Neural progenitor cell (in vitro differentiated cells): ENCODE data around the gene TRPM6. TPM values are rescaled to one million over a fixed set of nuclear protein-coding genes. Genes with fewer than 3 reads are reported as not detected.
A peak's percentile ranks its signal among the peaks of the same experiment; 100 is the strongest.
"Not testable (repeated sequence)": the region's sequence is repeated elsewhere in the genome, so short reads cannot be mapped to it uniquely, and the experiment has no call there.

Experiments used
- DNase-seq: peaks from one replicate; pipeline ENCODE4 v3.0.0-alpha.2; 2016; ENCODE audit warnings: low spot score
- H2AFZ ChIP-seq: fragments of 200-600 bp; sonication (generic); replicated peaks from 2 replicates; pipeline ENCODE4 v1.6.1; 2016; ENCODE audit warnings: antibody characterized with exemption
- H3F3A ChIP-seq: fragments of 200-600 bp; sonication (generic); 2 replicates; pipeline ENCODE4 v1.6.1; 2016; ENCODE audit warnings: antibody characterized with exemption, low read depth
- H3K27ac ChIP-seq: fragments of 200-600 bp; sonication (generic); 2 replicates; pipeline ENCODE4 v1.5.1; 2016; ENCODE audit warnings: mild to moderate bottlenecking
- H3K27me3 ChIP-seq: fragments of 200-600 bp; sonication (generic); 2 replicates; pipeline ENCODE4 v1.6.1; 2016; ENCODE audit warnings: mild to moderate bottlenecking, moderate library complexity
- H3K36me3 ChIP-seq: fragments of 200-600 bp; sonication (generic); 2 replicates; pipeline ENCODE4 v1.5.1; 2016
- H3K4me1 ChIP-seq: fragments of 200-600 bp; sonication (generic); 2 replicates; pipeline ENCODE4 v1.6.1; 2016; ENCODE audit warnings: mixed run types
- H3K4me2 ChIP-seq: fragments of 200-600 bp; sonication (generic); 2 replicates; pipeline ENCODE4 v1.6.1; 2016
- H3K4me3 ChIP-seq: fragments of 200-600 bp; sonication (generic); 2 replicates; pipeline ENCODE4 v1.5.1; 2016
- H3K79me2 ChIP-seq: fragments of 200-600 bp; sonication (generic); 2 replicates; pipeline ENCODE4 v1.6.1; 2016; ENCODE audit warnings: low read depth
- H3K9ac ChIP-seq: fragments of 200-600 bp; sonication (generic); 2 replicates; pipeline ENCODE4 v1.6.1; 2016
- H3K9me3 ChIP-seq: fragments of 200-600 bp; sonication (generic); 2 replicates; pipeline ENCODE4 v1.5.1; 2016; ENCODE audit warnings: low read depth
- H4K20me1 ChIP-seq: fragments of 200-600 bp; sonication (generic); 2 replicates; pipeline ENCODE4 v1.6.1; 2016; ENCODE audit warnings: low read depth
- H3K27ac Mint-ChIP-seq: 3 replicates; pipeline ENCODE4 v1.8.0; 2021; ENCODE audit warnings: mixed read lengths
- H3K27me3 Mint-ChIP-seq: 2 replicates; pipeline ENCODE4 v1.8.0; 2022; ENCODE audit warnings: low read depth, mild to moderate bottlenecking, inconsistent platforms, moderate library complexity, mixed read lengths; ENCODE audit not compliant: insufficient read depth
- H3K36me3 Mint-ChIP-seq: 3 replicates; pipeline ENCODE4 v1.8.0; 2021; ENCODE audit warnings: mixed read lengths
- H3K4me1 Mint-ChIP-seq: 3 replicates; pipeline ENCODE4 v1.8.0; 2021; ENCODE audit warnings: mixed read lengths
- H3K4me3 Mint-ChIP-seq: 3 replicates; pipeline ENCODE4 v1.8.0; 2021; ENCODE audit warnings: mild to moderate bottlenecking, moderate library complexity, mixed read lengths
- H3K9me3 Mint-ChIP-seq: 3 replicates; pipeline ENCODE4 v1.8.0; 2020; ENCODE audit warnings: mixed read lengths
- EZH2 ChIP-seq: fragments of 200-600 bp; sonication (generic); IDR thresholded peaks from 2 replicates; pipeline ENCODE4 v1.6.1; 2017; ENCODE audit warnings: antibody characterized with exemption, mild to moderate bottlenecking, moderate library complexity
- EZH2phosphoT487 ChIP-seq: fragments of 200-600 bp; sonication (generic); IDR thresholded peaks from 2 replicates; pipeline ENCODE4 v1.6.1; 2017; ENCODE audit warnings: antibody characterized with exemption
- total RNA-seq: library from RNA; depleted of rRNA; stranded (reverse); fragments of >200 nt; gene quantifications from 2 replicates; pipeline ENCODE4 v1.2.3, GENCODE V29; 2015; ENCODE audit warnings: low replicate concordance
- TF ChIP-seq, protein P1 (sequence below): fragments of 200-600 bp; sonication (generic); IDR thresholded peaks from 2 replicates; pipeline ENCODE4 v1.5.1; 2017; ENCODE audit warnings: antibody characterized with exemption, mild to moderate bottlenecking

TRPM6 gene
- total RNA-seq, 1 donor from 2014 or later: not detected

DNA sequence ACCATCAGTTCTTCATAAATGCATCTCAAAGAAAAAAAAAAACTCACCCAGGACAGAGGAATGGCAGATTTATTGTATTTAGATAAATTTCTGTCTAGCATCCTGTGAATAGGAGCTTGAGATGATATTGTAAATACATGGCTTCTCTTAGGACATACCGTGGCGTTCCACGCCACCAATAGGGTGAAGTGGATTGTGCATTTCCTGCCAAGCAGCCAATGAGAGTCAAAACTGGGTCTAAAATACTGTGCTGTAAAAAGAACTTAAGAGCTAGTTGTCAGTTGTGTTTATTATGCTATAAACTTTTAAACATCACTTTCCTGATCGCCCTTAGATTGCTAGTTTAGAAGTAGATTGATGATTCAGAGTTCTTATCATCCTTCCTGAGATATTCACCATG lies 20.9 kb upstream of the TRPM6 start:
- no peak overlapping the region for H3K4me3 Mint-ChIP-seq
- Histone ChIP-seq H3K9ac (no peak overlapping the region), H4K20me1 (no peaks in the 10 kb centered on the region), H3F3A (no peaks in the 10 kb centered on the region), H3K9me3 (no peaks in the 10 kb centered on the region), H3K79me2 (no peaks in the 10 kb centered on the region), H3K36me3 (no peaks in the 10 kb centered on the region), H3K4me3 (no peak overlapping the region), H3K4me2 (no peak overlapping the region), H3K27ac (no peak overlapping the region), H3K27me3 (no peaks in the 10 kb centered on the region), H2AFZ (no peak overlapping the region), H3K4me1 (no peaks in the 10 kb centered on the region)
- no peaks in the 10 kb centered on the region for H3K36me3 Mint-ChIP-seq
- no peaks in the 10 kb centered on the region for H3K4me1 Mint-ChIP-seq
- H3K27me3 Mint-ChIP-seq: peaks cover 2% of the 10 kb centered on the region
- DNase-seq: no peak
- H3K9me3 Mint-ChIP-seq: no peaks in the 10 kb centered on the region
- H3K27ac Mint-ChIP-seq: no peak overlapping the region
- TF ChIP-seq EZH2phosphoT487 (no peak), EZH2 (no peak)
- TF ChIP-seq, protein P1, sequence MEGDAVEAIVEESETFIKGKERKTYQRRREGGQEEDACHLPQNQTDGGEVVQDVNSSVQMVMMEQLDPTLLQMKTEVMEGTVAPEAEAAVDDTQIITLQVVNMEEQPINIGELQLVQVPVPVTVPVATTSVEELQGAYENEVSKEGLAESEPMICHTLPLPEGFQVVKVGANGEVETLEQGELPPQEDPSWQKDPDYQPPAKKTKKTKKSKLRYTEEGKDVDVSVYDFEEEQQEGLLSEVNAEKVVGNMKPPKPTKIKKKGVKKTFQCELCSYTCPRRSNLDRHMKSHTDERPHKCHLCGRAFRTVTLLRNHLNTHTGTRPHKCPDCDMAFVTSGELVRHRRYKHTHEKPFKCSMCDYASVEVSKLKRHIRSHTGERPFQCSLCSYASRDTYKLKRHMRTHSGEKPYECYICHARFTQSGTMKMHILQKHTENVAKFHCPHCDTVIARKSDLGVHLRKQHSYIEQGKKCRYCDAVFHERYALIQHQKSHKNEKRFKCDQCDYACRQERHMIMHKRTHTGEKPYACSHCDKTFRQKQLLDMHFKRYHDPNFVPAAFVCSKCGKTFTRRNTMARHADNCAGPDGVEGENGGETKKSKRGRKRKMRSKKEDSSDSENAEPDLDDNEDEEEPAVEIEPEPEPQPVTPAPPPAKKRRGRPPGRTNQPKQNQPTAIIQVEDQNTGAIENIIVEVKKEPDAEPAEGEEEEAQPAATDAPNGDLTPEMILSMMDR: no peak

DNA sequence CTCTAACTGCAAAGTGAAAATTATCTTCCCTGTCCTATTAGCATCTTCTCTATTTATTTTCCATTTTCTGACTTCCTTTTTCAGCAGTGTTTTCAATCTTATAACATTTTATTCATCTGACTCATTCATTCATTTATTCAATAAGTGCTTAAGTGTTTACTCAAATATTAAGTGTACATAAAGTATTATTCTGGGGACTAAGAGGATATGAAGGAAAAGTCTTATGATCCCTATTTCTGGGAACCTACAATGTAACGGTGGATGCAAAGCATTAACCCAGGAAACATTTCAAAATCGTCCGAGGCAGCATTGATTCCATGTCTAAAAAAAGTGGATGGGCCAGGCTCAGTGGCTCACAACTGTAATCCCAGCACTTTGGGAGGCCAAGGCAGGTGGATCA lies 19.4 kb upstream of the TRPM6 start:
- H4K20me1 ChIP-seq: no peaks in the 10 kb centered on the region
- Mint-ChIP-seq H3K36me3 (no peaks in the 10 kb centered on the region), H3K9me3 (no peaks in the 10 kb centered on the region), H3K4me3 (no peak overlapping the region), H3K27me3 (peaks cover 3% of the 10 kb centered on the region), H3K4me1 (no peaks in the 10 kb centered on the region), H3K27ac (no peak overlapping the region)
- no peaks in the 10 kb centered on the region for H3K4me1 ChIP-seq
- H3K27ac ChIP-seq: no peak overlapping the region
- no peaks in the 10 kb centered on the region for H3K36me3 ChIP-seq
- H2AFZ ChIP-seq: no peak overlapping the region
- H3F3A ChIP-seq: no peaks in the 10 kb centered on the region
- DNase-seq: no peak
- no peak overlapping the region for H3K4me2 ChIP-seq
- TF ChIP-seq EZH2phosphoT487 (no peak), EZH2 (no peak)
- TF ChIP-seq, protein P1: no peak
- no peak overlapping the region for H3K4me3 ChIP-seq
- H3K27me3 ChIP-seq: no peaks in the 10 kb centered on the region
- H3K79me2 ChIP-seq: no peaks in the 10 kb centered on the region
- H3K9me3 ChIP-seq: no peaks in the 10 kb centered on the region
- no peak overlapping the region for H3K9ac ChIP-seq

DNA sequence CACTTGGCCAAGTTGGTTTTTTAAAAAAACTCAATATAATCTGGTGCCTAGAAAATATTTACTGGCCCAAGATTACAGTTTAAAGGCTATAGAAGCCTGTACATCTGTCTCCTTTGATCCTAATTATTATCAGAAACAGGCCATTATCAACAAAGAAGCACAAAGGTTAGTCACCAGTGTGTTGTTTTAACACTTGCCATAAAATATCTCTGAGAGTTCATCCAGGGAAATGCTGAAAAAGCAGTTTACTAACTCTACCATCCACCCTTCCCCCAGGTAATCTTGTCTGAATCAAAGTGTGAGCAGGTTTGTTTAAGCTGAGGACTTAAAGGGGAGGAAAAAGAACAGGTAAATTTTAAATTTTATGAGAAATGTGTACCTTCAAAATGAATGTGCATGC lies 13.3 kb upstream of the TRPM6 start:
- Histone ChIP-seq H3F3A (no peaks in the 10 kb centered on the region), H3K4me2 (no peak overlapping the region), H2AFZ (no peak overlapping the region), H3K4me1 (no peaks in the 10 kb centered on the region), H3K27me3 (no peaks in the 10 kb centered on the region), H3K9ac (no peak overlapping the region), H3K79me2 (no peaks in the 10 kb centered on the region), H3K9me3 (no peaks in the 10 kb centered on the region), H3K36me3 (no peaks in the 10 kb centered on the region), H4K20me1 (no peaks in the 10 kb centered on the region), H3K4me3 (no peak overlapping the region), H3K27ac (no peak overlapping the region)
- H3K9me3 Mint-ChIP-seq: no peaks in the 10 kb centered on the region
- H3K27me3 Mint-ChIP-seq: peaks cover 2% of the 10 kb centered on the region
- no peaks in the 10 kb centered on the region for H3K36me3 Mint-ChIP-seq
- no peak overlapping the region for H3K4me3 Mint-ChIP-seq
- DNase-seq: no peak
- no peaks in the 10 kb centered on the region for H3K4me1 Mint-ChIP-seq
- H3K27ac Mint-ChIP-seq: no peak overlapping the region
- TF ChIP-seq EZH2 (no peak), EZH2phosphoT487 (no peak)
- TF ChIP-seq, protein P1: no peak

DNA sequence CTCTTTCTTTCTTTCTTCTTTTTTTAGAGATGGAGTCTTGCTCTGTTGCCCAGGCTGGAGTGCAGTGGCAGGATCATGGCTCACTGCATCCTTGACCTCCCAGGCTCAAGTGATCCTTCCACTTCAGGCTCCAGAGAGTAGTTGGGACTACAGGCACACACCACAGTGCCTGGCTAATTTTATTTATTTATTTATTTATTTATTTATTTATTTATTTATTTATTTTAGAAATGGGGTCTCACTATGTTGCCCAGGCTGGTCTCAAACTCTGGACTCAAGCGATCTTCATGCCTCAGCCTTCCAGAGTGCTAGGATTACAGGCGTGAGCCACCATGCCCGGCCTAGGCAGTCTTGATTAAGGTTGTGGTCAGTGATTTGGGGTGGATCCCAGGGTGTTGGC lies 728 bp upstream of the TRPM6 start:
- not testable (repeated sequence) for H3K4me1 ChIP-seq, H2AFZ ChIP-seq, H3F3A ChIP-seq, H3K4me1 Mint-ChIP-seq, H3K9ac ChIP-seq, DNase-seq, H3K9me3 Mint-ChIP-seq, H3K27ac Mint-ChIP-seq, H4K20me1 ChIP-seq, H3K79me2 ChIP-seq, H3K36me3 Mint-ChIP-seq, H3K27ac ChIP-seq, H3K4me3 ChIP-seq, H3K9me3 ChIP-seq, H3K36me3 ChIP-seq, H3K4me2 ChIP-seq
- peaks cover 37% of the 10 kb centered on the region for H3K27me3 ChIP-seq
- peaks cover 21% of the 10 kb centered on the region for H3K27me3 Mint-ChIP-seq
- H3K4me3 Mint-ChIP-seq: peak overlapping the region; percentile 93
